Astrocyte (in vitro differentiated cells and primary cell): Measurements from ENCODE around the gene PRODH2. TPM values are rescaled to one million over a fixed set of nuclear protein-coding genes. Genes with fewer than 3 reads are reported as not detected.

Experiments
- DNase-seq: peaks from one replicate; pipeline ENCODE4 v3.0.0-alpha.2; 2010; ENCODE audit warnings: low read depth
- FAIRE-seq: peaks from 2 replicates; lab custom pipeline; 2011; peaks lifted over from hg19 to GRCh38; lab: Jason Lieb, UNC
- H2AFZ ChIP-seq: 2 replicates; pipeline ENCODE4 v1.6.0; 2012; ENCODE audit warnings: low read depth, low read length, inconsistent platforms
- H3K27ac ChIP-seq: 2 replicates; pipeline ENCODE4 v1.5.1; 2011; ENCODE audit warnings: low read depth, low read length, inconsistent platforms
- H3K27me3 ChIP-seq: 2 replicates; pipeline ENCODE4 v1.6.0; 2011; ENCODE audit warnings: low read length, inconsistent platforms; ENCODE audit not compliant: insufficient read depth
- H3K36me3 ChIP-seq: 2 replicates; pipeline ENCODE4 v1.5.1; 2011; ENCODE audit warnings: low read length, inconsistent platforms; ENCODE audit not compliant: insufficient read depth
- H3K4me1 ChIP-seq: 2 replicates; pipeline ENCODE4 v1.5.1; 2011; ENCODE audit warnings: low read length, inconsistent platforms; ENCODE audit not compliant: insufficient read depth
- H3K4me2 ChIP-seq: 2 replicates; pipeline ENCODE4 v1.6.0; 2012; ENCODE audit warnings: low read length, inconsistent platforms
- H3K4me3 ChIP-seq: 2 replicates; pipeline ENCODE4 v1.5.1; 2011; ENCODE audit warnings: low read depth, mild to moderate bottlenecking, low read length, inconsistent platforms; ENCODE audit not compliant: insufficient read depth
- H3K79me2 ChIP-seq: 2 replicates; pipeline ENCODE4 v1.6.0; 2012; ENCODE audit warnings: mild to moderate bottlenecking, low read length, inconsistent platforms; ENCODE audit not compliant: insufficient read depth
- H3K9ac ChIP-seq: 2 replicates; pipeline ENCODE4 v1.6.0; 2012; ENCODE audit warnings: mild to moderate bottlenecking, low read length, inconsistent platforms
- H3K9me3 ChIP-seq: 2 replicates; pipeline ENCODE4 v1.5.1; 2012; ENCODE audit warnings: low read depth, mild to moderate bottlenecking, low read length, inconsistent platforms; ENCODE audit not compliant: insufficient read depth
- H4K20me1 ChIP-seq: 2 replicates; pipeline ENCODE4 v1.6.0; 2012; ENCODE audit warnings: low read length, inconsistent platforms; ENCODE audit not compliant: insufficient read depth
- H3K27ac Mint-ChIP-seq: one replicate; pipeline ENCODE4 v1.8.0; 2021; ENCODE audit warnings: mild to moderate bottlenecking, mixed read lengths; ENCODE audit not compliant: unreplicated experiment
- H3K27me3 Mint-ChIP-seq: one replicate; pipeline ENCODE4 v1.8.0; 2021; ENCODE audit warnings: low read depth, mixed read lengths; ENCODE audit not compliant: unreplicated experiment
- H3K36me3 Mint-ChIP-seq: one replicate; pipeline ENCODE4 v1.8.0; 2021; ENCODE audit warnings: low read depth, mixed read lengths; ENCODE audit not compliant: unreplicated experiment
- H3K4me1 Mint-ChIP-seq: one replicate; pipeline ENCODE4 v1.8.0; 2021; ENCODE audit warnings: low read depth, mixed read lengths; ENCODE audit not compliant: unreplicated experiment
- H3K4me3 Mint-ChIP-seq: one replicate; pipeline ENCODE4 v1.8.0; 2021; ENCODE audit warnings: mild to moderate bottlenecking, moderate library complexity, mixed read lengths; ENCODE audit not compliant: unreplicated experiment
- H3K9me3 Mint-ChIP-seq: one replicate; pipeline ENCODE4 v1.8.0; 2021; ENCODE audit warnings: mild to moderate bottlenecking, mixed read lengths; ENCODE audit not compliant: unreplicated experiment
- EZH2 ChIP-seq: IDR thresholded peaks from 2 replicates; pipeline ENCODE4 v1.6.1; 2012; ENCODE audit warnings: mild to moderate bottlenecking, low read length, inconsistent platforms; ENCODE audit not compliant: insufficient read depth
- total RNA-seq: library from RNA; stranded (reverse); gene quantifications from 2 replicates; pipeline ENCODE4 v1.2.1, GENCODE V29; 2021
- TF ChIP-seq, protein P1 (sequence below): IDR thresholded peaks from 2 replicates; pipeline ENCODE4 v1.5.1; 2011; ENCODE audit warnings: low read depth, mild to moderate bottlenecking, inconsistent platforms, low read length, moderate library complexity; ENCODE audit not compliant: insufficient read depth

Gene PRODH2
- total RNA-seq, 1 donor from 2014 or later, result not detected

DNA sequence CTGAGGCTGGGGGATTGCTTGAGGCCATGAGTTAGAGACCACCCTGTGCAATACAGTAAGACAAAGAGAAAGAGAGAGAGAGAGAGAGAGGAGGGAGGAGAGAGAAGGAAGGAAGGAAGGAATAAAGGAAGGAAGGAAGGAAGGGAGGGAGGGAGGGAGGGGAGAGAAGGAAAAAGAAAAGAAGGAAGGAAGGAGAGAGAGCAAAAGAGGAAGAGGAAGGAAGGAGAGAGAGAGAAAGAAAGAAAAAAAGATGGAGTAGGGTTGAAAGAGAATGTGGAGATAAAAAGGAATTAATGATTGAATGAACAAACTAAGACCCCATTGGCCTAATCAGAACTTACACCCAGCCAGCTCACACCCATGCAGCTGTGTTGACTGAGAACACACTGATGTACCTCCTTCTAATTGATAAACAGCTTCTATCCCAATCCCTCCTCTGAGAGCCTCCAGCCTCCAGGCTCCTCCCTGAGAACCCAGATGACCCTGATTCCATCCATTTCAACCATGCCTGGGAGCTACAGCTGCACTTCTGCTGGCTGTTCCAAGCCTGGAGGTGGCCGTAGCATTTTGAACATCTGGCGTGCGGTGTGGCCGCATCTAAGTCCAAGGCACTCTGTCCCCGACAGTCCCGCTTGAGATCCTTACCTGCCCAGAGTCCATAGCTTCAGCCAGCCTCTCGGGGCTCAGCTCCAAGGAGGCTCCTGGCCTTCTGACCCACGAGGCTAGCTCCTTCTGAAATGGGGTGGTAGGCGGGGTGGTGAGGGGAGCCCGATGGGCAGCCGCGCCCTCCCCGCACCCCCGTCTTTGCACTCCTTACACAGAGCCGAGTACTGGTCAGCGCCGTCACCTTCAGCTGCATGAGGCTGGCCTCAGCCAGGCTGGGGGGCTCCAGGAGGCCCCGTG, 1.1 kb downstream of the PRODH2 start:
- Histone ChIP-seq H3K27ac (no peak overlapping the region), H3K27me3 (peaks cover 3% of the 10 kb centered on the region), H3K36me3 (no peaks in the 10 kb centered on the region), H3K9me3 (no peaks in the 10 kb centered on the region), H3K4me1 (no peaks in the 10 kb centered on the region), H3K4me2 (no peak overlapping the region), H3K4me3 (no peak overlapping the region), H3K79me2 (no peaks in the 10 kb centered on the region), H4K20me1 (no peaks in the 10 kb centered on the region), H3K9ac (no peak overlapping the region), H2AFZ (no peak overlapping the region)
- DNase-seq, result no peak
- Mint-ChIP-seq H3K27ac (no peak overlapping the region), H3K36me3 (no peaks in the 10 kb centered on the region), H3K4me3 (no peak overlapping the region), H3K4me1 (no peaks in the 10 kb centered on the region), H3K9me3 (no peaks in the 10 kb centered on the region), H3K27me3 (peaks cover 35% of the 10 kb centered on the region)
- TF ChIP-seq, protein P1, sequence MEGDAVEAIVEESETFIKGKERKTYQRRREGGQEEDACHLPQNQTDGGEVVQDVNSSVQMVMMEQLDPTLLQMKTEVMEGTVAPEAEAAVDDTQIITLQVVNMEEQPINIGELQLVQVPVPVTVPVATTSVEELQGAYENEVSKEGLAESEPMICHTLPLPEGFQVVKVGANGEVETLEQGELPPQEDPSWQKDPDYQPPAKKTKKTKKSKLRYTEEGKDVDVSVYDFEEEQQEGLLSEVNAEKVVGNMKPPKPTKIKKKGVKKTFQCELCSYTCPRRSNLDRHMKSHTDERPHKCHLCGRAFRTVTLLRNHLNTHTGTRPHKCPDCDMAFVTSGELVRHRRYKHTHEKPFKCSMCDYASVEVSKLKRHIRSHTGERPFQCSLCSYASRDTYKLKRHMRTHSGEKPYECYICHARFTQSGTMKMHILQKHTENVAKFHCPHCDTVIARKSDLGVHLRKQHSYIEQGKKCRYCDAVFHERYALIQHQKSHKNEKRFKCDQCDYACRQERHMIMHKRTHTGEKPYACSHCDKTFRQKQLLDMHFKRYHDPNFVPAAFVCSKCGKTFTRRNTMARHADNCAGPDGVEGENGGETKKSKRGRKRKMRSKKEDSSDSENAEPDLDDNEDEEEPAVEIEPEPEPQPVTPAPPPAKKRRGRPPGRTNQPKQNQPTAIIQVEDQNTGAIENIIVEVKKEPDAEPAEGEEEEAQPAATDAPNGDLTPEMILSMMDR, result no peak
- TF ChIP-seq EZH2, result no peak
- no peak for FAIRE-seq

DNA sequence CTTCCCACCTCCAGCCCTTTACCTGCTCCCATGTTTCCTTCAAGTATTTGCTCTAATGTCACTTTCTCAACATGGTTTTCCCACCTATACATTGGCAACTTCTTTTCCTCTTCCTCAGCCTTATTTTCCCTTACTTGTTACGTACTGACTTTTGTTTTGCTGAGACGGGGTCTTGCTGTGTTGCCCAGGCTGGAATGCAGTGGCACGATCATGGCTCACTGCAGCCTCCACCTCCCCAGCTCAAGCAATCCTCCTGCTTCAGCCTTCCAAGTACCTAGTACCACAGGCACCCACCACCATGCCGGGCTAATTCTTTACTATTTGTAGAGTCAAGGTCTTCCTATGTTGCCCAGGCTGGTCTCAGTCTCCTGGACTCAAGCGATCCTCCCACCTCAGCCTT, 5.0 kb downstream of the PRODH2 start:
- Histone ChIP-seq H3K79me2 (no peaks in the 10 kb centered on the region), H3K4me2 (no peak overlapping the region), H3K27me3 (peaks cover 1% of the 10 kb centered on the region), H2AFZ (no peak overlapping the region), H3K9me3 (no peaks in the 10 kb centered on the region), H3K4me3 (no peak overlapping the region), H3K27ac (no peak overlapping the region), H3K36me3 (no peaks in the 10 kb centered on the region), H3K9ac (no peak overlapping the region), H4K20me1 (no peaks in the 10 kb centered on the region), H3K4me1 (no peaks in the 10 kb centered on the region)
- H3K4me1 Mint-ChIP-seq, result no peaks in the 10 kb centered on the region
- no peak for DNase-seq
- no peak overlapping the region for H3K4me3 Mint-ChIP-seq
- no peak for FAIRE-seq
- H3K27me3 Mint-ChIP-seq, result peaks cover 53% of the 10 kb centered on the region
- TF ChIP-seq, protein P1, result no peak
- no peak for TF ChIP-seq EZH2
- H3K9me3 Mint-ChIP-seq, result no peaks in the 10 kb centered on the region
- no peak overlapping the region for H3K27ac Mint-ChIP-seq
- no peaks in the 10 kb centered on the region for H3K36me3 Mint-ChIP-seq

DNA sequence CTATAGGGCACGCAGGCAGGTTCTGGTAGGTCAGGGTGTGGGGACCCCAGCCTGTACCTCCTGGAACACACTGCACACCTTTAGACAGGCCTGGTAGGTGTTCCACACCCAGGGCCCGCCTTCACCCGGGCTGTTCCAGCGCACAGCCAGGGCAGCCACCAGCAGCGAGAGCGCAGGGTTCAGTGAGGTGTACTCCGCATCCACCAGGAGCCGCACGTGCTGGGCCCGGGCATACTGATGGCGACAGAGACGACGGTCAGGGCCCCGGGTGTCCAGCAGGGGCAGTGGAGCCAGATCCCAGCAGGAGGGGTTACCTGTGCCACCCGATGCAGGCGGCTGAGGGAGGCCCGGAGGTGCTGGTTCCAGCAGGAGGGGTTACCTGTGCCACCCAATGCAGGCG, 6.0 kb downstream of the PRODH2 start:
- Mint-ChIP-seq H3K27ac (no peak overlapping the region), H3K27me3 (peaks cover 61% of the 10 kb centered on the region)
- H2AFZ ChIP-seq, result no peak overlapping the region

More for the DNA sequence above, 6.0 kb downstream of the PRODH2 start:
- H3K4me3 ChIP-seq, result no peak overlapping the region
- H3K27ac ChIP-seq, result no peak overlapping the region
- H3K4me2 ChIP-seq, result no peak overlapping the region
- DNase-seq (no peak), FAIRE-seq (no peak)
- H3K36me3 ChIP-seq, result no peaks in the 10 kb centered on the region
- no peaks in the 10 kb centered on the region for H3K9me3 ChIP-seq
- H3K4me1 ChIP-seq, result no peaks in the 10 kb centered on the region
- Mint-ChIP-seq H3K4me1 (no peaks in the 10 kb centered on the region), H3K36me3 (no peaks in the 10 kb centered on the region), H3K9me3 (peaks cover 6% of the 10 kb centered on the region), H3K4me3 (no peak overlapping the region)
- no peak overlapping the region for H3K9ac ChIP-seq
- no peaks in the 10 kb centered on the region for H3K27me3 ChIP-seq
- no peaks in the 10 kb centered on the region for H4K20me1 ChIP-seq
- TF ChIP-seq, protein P1, result no peak
- no peak for TF ChIP-seq EZH2
- H3K79me2 ChIP-seq, result no peaks in the 10 kb centered on the region
